Left lung (tissue), 10 donors: ENCODE results near the gene KIAA1755. TPM values are rescaled to one million over a fixed set of nuclear protein-coding genes. Genes with fewer than 3 reads are reported as not detected.

Experiments used
- ATAC-seq: fragments of 200-7000 bp; cut with Tn5 transposase; one replicate; pipeline ENCODE4 v1.9.1; 2020; ENCODE audit warnings: moderate library complexity
- DNase-seq, 4 donors: peaks; one replicate each; pipeline ENCODE4 v3.0.0-alpha.2; 2013 to 2020
- H3K27ac ChIP-seq, 2 donors: fragments of 200-600 bp; sonication (generic) in 1 of 2; one replicate each; pipeline versions ENCODE4 v1.5.0 to v1.8.0; 2020 to 2021
- H3K27me3 ChIP-seq, 2 donors: fragments of 200-600 bp; sonication (generic) in 1 of 2; one replicate each; pipeline versions ENCODE4 v1.5.0 to v1.8.0; 2020 to 2021
- H3K36me3 ChIP-seq, 2 donors: fragments of 200-600 bp; sonication (generic) in 1 of 2; one replicate each; pipeline versions ENCODE4 v1.5.0 to v1.8.0; 2020 to 2021
- H3K4me1 ChIP-seq, 2 donors: fragments of 200-600 bp; one replicate each; pipeline ENCODE4 v1.8.0; 2021
- H3K4me3 ChIP-seq, 2 donors: fragments of 200-600 bp; sonication (generic) in 1 of 2; one replicate each; pipeline versions ENCODE4 v1.5.0 to v1.8.0; 2020 to 2021; ENCODE audit warnings: mild to moderate bottlenecking in 1 of 2
- H3K9me3 ChIP-seq, 2 donors: fragments of 200-600 bp; sonication (generic) in 1 of 2; one replicate each; pipeline versions ENCODE4 v1.5.0 to v1.8.0; 2020 to 2021
- intact Hi-C, 2 donors: fragments of 100-400 bp; cut with DNase I; formaldehyde crosslinking; loops; one replicate each; pipeline versions ENCODE4 v1.11.2 to v1.14.2; 2022
- polyA plus RNA-seq, 6 donors: library from polyadenylated mRNA; unstranded; fragments of 120-200 nt; gene quantifications; one replicate each; pipeline ENCODE4 v1.2.1, GENCODE V29; 2013; ENCODE audit not compliant: insufficient read length in 6 of 6
- total RNA-seq, 2 donors: library from RNA; stranded (reverse); fragmentation: NEBNext Ultra II Directional; extraction: Animal tissue kit (Norgen Biotek cat#: 25700); gene quantifications; one replicate each; pipeline ENCODE4 v1.2.1, GENCODE V29; 2021
- TF ChIP-seq, protein P1 (sequence below), 2 donors: fragments of 200-600 bp; sonication (generic) in 1 of 2; IDR thresholded peaks; one replicate each; pipeline versions ENCODE4 v1.5.0 to v1.8.0; 2021; ENCODE audit warnings: antibody characterized with exemption in 2 of 2
- donor health status: DM: no; HTN: yes; CAD: no.
- donor health status: DM: no; HTN: no; CAD: no.

Gene KIAA1755
- total and polyA plus RNA-seq, 8 donors = 2.6 to 6.4 (median 3.1) TPM

- Histone ChIP-seq H3K27ac (no peak overlapping the region), H3K9me3 (no peaks in the 10 kb centered on the region), H3K36me3 (no peaks in the 10 kb centered on the region), H3K4me3 (no peak overlapping the region), H3K27me3 (no peaks in the 10 kb centered on the region), H3K4me1 (peaks cover 0 to 8% of the 10 kb centered on the region in 2 donors)
- TF ChIP-seq, protein P1, sequence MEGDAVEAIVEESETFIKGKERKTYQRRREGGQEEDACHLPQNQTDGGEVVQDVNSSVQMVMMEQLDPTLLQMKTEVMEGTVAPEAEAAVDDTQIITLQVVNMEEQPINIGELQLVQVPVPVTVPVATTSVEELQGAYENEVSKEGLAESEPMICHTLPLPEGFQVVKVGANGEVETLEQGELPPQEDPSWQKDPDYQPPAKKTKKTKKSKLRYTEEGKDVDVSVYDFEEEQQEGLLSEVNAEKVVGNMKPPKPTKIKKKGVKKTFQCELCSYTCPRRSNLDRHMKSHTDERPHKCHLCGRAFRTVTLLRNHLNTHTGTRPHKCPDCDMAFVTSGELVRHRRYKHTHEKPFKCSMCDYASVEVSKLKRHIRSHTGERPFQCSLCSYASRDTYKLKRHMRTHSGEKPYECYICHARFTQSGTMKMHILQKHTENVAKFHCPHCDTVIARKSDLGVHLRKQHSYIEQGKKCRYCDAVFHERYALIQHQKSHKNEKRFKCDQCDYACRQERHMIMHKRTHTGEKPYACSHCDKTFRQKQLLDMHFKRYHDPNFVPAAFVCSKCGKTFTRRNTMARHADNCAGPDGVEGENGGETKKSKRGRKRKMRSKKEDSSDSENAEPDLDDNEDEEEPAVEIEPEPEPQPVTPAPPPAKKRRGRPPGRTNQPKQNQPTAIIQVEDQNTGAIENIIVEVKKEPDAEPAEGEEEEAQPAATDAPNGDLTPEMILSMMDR (IDR thresholded peaks at IDR 0.05) = no peak
- no peak for ATAC-seq
- DNase-seq = peak in 1 of 4 donors; percentile 59
- intact Hi-C loops = no loop called here
Observed at GRCh38 chr20:38212806-38213606, 47.5 kb downstream of the KIAA1755 start.

DNA sequence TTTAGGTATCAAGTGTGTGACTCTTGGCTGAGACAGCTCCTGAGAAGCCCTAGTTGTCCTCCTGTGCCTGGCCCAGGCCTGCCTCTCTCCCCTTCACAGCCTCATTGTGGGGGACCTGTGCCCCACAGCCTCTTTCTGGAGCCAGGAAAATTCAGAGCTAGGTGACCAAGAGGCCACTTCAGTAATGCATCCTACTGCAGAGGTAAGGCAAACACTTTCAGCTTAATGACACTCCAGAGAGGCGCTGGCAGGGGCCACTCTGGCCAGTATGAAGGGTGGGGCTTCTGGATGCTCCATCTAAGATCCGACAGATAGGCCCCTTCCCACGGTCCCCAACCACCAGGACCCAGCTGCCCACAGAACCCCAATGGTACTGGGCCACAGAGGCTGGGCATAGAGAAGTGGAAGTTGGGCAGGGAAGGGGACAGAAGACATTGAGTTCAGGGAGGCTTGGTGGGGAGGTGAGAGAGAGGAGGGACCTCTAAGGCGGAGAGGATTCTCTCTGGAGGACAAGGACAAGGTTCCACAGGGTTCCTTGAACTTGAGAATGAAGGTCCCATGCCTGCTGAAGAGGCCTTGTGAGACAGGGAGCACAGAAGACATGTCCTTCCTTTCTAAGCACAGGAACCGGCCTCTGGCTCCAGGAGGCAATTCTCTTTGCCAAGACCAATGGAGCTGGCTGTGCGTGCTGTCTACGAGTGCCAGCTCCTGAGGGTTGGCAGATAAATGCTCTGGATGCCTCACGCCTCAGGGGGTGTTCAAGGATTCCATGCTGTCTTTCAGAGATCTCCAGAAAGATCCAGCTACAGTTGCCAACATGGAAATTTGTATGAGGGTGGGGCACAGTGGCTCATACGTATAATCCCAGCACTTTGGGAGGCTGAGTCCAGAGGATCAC is 49.1 kb downstream of the KIAA1755 start:
- TF ChIP-seq, protein P1 (IDR thresholded peaks at IDR 0.05) = no peak
- Histone ChIP-seq H3K36me3 (no peaks in the 10 kb centered on the region), H3K27me3 (no peaks in the 10 kb centered on the region), H3K27ac (no peak overlapping the region), H3K4me3 (no peak overlapping the region), H3K4me1 (peaks cover 0 to 8% of the 10 kb centered on the region in 2 donors), H3K9me3 (no peaks in the 10 kb centered on the region)
- DNase-seq (no peak), ATAC-seq (peak; percentile 58)
- intact Hi-C loops = no loop called here

GRCh38 chr20:38210741-38211140 is 49.8 kb downstream of the KIAA1755 start:
- H3K9me3 ChIP-seq = no peaks in the 10 kb centered on the region
- H3K36me3 ChIP-seq = no peaks in the 10 kb centered on the region
- no peak overlapping the region for H3K27ac ChIP-seq
- no peak overlapping the region for H3K4me3 ChIP-seq
- H3K4me1 ChIP-seq = peaks cover 0 to 8% of the 10 kb centered on the region in 2 donors
- no peaks in the 10 kb centered on the region for H3K27me3 ChIP-seq
- ATAC-seq = no peak
- no peak for DNase-seq
- intact Hi-C loops = no loop called here
- TF ChIP-seq, protein P1 (IDR thresholded peaks at IDR 0.05) = no peak

DNA sequence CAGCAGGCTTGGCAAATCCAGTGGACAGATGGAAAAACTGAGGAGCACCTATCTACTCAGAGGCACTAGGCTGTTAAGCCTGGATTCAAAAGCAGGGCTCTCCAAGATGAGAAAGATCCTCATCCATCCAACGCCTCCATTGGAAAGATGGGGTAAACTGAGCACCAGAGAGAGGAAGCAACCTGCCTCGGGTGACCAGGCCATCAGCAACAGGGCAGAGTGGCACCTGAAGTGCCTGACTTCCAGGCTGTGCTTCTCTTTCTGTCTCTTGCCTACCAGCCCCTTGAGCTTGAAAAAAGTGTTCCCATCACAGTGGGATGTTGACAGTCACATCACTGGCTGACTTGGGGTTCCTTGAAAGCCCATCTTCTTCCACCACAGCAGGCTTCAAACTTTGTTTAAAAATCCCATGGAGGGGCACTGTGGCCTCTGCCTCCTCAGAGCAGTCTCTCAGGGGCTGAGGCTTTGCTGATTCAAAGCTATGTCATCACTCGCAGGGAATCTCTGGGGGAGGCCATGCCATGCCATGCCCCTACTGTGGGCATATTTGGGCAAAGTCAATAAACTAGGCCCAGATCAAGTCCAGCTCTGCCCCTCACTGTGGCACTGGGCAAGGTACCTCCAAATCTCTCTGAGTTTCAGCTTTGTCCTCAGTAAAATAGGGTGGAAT is 50.7 kb downstream of the KIAA1755 start:
- peaks cover 0 to 8% of the 10 kb centered on the region in 2 donors for H3K4me1 ChIP-seq
- no peak overlapping the region for H3K27ac ChIP-seq
- ATAC-seq (no peak), DNase-seq (no peak)
- H3K36me3 ChIP-seq = no peaks in the 10 kb centered on the region
- no peaks in the 10 kb centered on the region for H3K27me3 ChIP-seq
- H3K9me3 ChIP-seq = no peaks in the 10 kb centered on the region
- TF ChIP-seq, protein P1 (IDR thresholded peaks at IDR 0.05) = no peak
- no peak overlapping the region for H3K4me3 ChIP-seq
- intact Hi-C loops = no loop called here
